ENCODE results near the gene RASGEF1B. TPM values are rescaled to one million over a fixed set of nuclear protein-coding genes. Genes with fewer than 3 reads are reported as not detected.

RASGEF1B gene
- total RNA-seq, 1 donor from 2014 or later, result 2.3 TPM

GRCh38 chr4:81418572-81418971 lies 53.1 kb downstream of the RASGEF1B start:
- H3K27ac Mint-ChIP-seq (ENCODE audit: unreplicated experiment), result no peak overlapping the region
- no peaks in the 10 kb centered on the region for H3K36me3 Mint-ChIP-seq (ENCODE audit: low read depth)
- no peak overlapping the region for H3K4me3 Mint-ChIP-seq (ENCODE audit: unreplicated experiment)
- no peaks in the 10 kb centered on the region for H3K4me1 Mint-ChIP-seq (ENCODE audit: low read depth)
- H3K9me3 Mint-ChIP-seq (ENCODE audit: low read depth), result peaks cover 7% of the 10 kb centered on the region
- peaks cover 3% of the 10 kb centered on the region for H3K27me3 Mint-ChIP-seq (ENCODE audit: low read depth)
- DNase-seq (ENCODE audit: low spot score), result no peak
- no peak for TF ChIP-seq CTCF (IDR thresholded peaks at IDR 0.05)

DNA sequence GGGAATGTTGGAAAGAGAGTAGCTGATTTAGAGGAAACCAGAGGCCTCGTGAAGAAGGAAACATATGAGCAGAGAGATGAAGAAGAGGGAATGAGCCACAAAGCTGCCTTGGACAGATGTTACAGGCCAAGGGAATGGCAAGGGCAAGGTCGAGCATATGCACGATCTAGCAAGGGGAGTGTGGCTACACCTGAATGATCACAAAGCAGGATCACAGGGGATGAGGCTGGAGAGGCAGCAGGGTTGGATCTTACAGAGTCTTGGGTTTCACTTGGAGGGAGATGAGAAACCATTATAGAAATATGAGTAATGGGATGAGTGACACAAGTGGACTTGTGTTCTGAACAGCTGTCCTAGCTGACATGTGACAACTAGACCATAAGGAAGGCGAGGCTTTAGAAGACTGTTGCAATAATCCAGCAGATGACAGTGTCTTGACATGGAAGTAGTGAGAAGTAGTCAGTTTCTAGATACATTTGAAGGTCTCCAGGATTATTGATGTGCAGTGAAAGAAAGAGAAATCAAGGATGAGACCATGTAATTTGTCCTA lies 58.7 kb downstream of the RASGEF1B start:
- H3K27me3 Mint-ChIP-seq (ENCODE audit: low read depth), result peaks cover 4% of the 10 kb centered on the region
- H3K27ac Mint-ChIP-seq (ENCODE audit: unreplicated experiment), result no peak overlapping the region
- H3K9me3 Mint-ChIP-seq (ENCODE audit: low read depth), result peaks cover 7% of the 10 kb centered on the region
- no peaks in the 10 kb centered on the region for H3K4me1 Mint-ChIP-seq (ENCODE audit: low read depth)
- no peak overlapping the region for H3K4me3 Mint-ChIP-seq (ENCODE audit: unreplicated experiment)
- TF ChIP-seq CTCF (IDR thresholded peaks at IDR 0.05), result no peak
- DNase-seq (ENCODE audit: low spot score), result no peak
- peaks cover 2% of the 10 kb centered on the region for H3K36me3 Mint-ChIP-seq (ENCODE audit: low read depth)

DNA sequence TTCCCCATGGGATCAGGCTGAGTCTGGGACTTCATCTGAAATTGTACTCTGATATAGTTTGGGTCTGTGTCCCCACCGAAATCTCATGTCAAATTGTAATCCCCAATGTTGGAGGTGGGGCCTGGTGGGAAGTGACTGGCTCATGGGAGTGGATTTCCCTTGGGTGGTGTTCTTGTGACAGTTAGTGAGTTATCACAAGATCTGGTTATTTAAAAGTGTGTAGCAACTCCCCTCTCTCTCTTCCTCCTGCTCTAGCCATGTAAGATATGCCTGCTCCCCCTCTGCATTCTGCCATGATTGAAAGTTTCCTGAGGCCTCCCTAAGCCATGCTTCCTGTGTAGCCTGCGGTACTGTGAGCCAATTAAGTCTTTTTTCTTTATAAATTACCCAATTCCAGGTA lies 61.0 kb downstream of the RASGEF1B start:
- Mint-ChIP-seq H3K4me3 (ENCODE audit: unreplicated experiment) (no peak overlapping the region), H3K27ac (ENCODE audit: unreplicated experiment) (no peak overlapping the region), H3K9me3 (ENCODE audit: low read depth) (peaks cover 7% of the 10 kb centered on the region), H3K36me3 (ENCODE audit: low read depth) (peaks cover 2% of the 10 kb centered on the region), H3K27me3 (ENCODE audit: low read depth) (peaks cover 4% of the 10 kb centered on the region), H3K4me1 (ENCODE audit: low read depth) (peaks cover 2% of the 10 kb centered on the region)
- TF ChIP-seq CTCF (IDR thresholded peaks at IDR 0.05), result no peak
- no peak for DNase-seq (ENCODE audit: low spot score)

DNA sequence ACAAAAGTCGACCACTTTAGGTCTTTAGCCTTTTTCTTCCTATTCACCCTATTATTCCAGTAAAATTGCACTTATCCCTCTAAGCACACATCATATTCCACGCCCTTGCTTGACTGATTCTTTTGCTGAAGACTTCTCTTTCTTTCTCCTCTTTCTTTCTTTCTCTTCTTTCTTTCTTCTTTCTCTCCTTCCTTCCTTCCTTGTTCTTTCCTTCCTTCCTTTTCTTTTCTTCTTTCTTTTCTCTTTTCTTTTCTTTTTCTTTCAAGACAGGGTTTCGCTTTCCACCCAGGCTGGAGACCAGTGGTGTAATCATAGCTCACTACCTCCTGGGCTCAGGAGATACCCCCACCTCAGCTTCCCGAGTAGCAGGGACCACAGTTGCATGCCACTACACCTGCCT lies 61.9 kb downstream of the RASGEF1B start:
- no peak overlapping the region for H3K27ac Mint-ChIP-seq (ENCODE audit: unreplicated experiment)
- H3K27me3 Mint-ChIP-seq (ENCODE audit: low read depth), result peaks cover 5% of the 10 kb centered on the region
- H3K36me3 Mint-ChIP-seq (ENCODE audit: low read depth), result peaks cover 2% of the 10 kb centered on the region
- no peak overlapping the region for H3K4me3 Mint-ChIP-seq (ENCODE audit: unreplicated experiment)
- H3K9me3 Mint-ChIP-seq (ENCODE audit: low read depth), result peaks cover 7% of the 10 kb centered on the region
- DNase-seq (ENCODE audit: low spot score), result no peak
- peaks cover 3% of the 10 kb centered on the region for H3K4me1 Mint-ChIP-seq (ENCODE audit: low read depth)
- no peak for TF ChIP-seq CTCF (IDR thresholded peaks at IDR 0.05)

DNA sequence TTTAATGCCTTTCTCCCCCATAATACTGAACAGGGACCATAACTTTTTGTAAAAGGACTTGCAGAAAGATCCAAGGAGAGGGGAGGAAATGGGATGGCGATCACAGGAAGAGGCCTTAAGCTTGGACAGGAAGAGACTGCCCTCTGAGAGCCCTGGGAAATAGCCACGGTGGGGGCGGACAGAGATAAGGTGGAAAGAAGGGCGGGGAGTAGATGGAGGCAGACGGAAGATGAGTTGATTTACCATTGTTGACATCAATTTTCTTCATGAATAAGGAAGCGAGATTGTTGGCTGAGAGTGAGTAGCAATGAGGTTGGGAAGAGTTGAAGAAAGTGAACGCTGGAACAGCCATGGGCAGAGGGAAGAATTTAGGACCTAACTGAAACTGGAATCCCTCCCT lies 63.4 kb downstream of the RASGEF1B start:
- Mint-ChIP-seq H3K27me3 (ENCODE audit: low read depth) (peaks cover 15% of the 10 kb centered on the region), H3K36me3 (ENCODE audit: low read depth) (peaks cover 2% of the 10 kb centered on the region), H3K27ac (ENCODE audit: unreplicated experiment) (no peak overlapping the region), H3K4me1 (ENCODE audit: low read depth) (peaks cover 3% of the 10 kb centered on the region), H3K9me3 (ENCODE audit: low read depth) (no peaks in the 10 kb centered on the region), H3K4me3 (ENCODE audit: unreplicated experiment) (no peak overlapping the region)
- TF ChIP-seq CTCF (IDR thresholded peaks at IDR 0.05), result no peak
- DNase-seq (ENCODE audit: low spot score), result no peak

All from chondrocyte (in vitro differentiated cells).